ENCODE results near the gene ZNF280A.

GRCh38 chr22:22508274-22509176 lies 11.5 kb downstream of the ZNF280A start, which contains the start of gene ZNF280B:
- TF ChIP-seq CTCF (IDR thresholded peaks at IDR 0.05) (peak in 3 of 4 experiments; percentile 32 to 41 (median 32)), POLR2A (IDR thresholded peaks at IDR 0.05) (no peak), POLR2AphosphoS5 (IDR thresholded peaks at IDR 0.05) (no peak)

All from prostate gland (tissue), 2 donors.